Prostate gland (tissue), 2 donors: ENCODE data around the gene ACER2.

Experiments
- CTCF ChIP-seq, 4 experiments: fragments of 200-600 bp in 2 of 4; fragments of 450-650 bp in 2 of 4; sonication (generic) in 2 of 4; IDR thresholded peaks; 1 replicate in 3 of 4; 2 replicates in 1 of 4; pipeline ENCODE4 v1.5.1; 2016 to 2019; ENCODE audit warnings: antibody characterized with exemption in 4 of 4, mild to moderate bottlenecking in 2 of 4, moderate library complexity in 2 of 4
- POLR2A ChIP-seq: fragments of 450-650 bp; IDR thresholded peaks from one replicate; pipeline ENCODE4 v1.6.1; 2016; ENCODE audit warnings: antibody characterized with exemption, mild to moderate bottlenecking
- POLR2AphosphoS5 ChIP-seq: sonication (generic); formaldehyde crosslinking; IDR thresholded peaks from one replicate; pipeline ENCODE4 v1.6.1; 2017; ENCODE audit warnings: antibody characterized with exemption

- TF ChIP-seq CTCF (IDR thresholded peaks at IDR 0.05) = no peak
- no peak for TF ChIP-seq POLR2A
- TF ChIP-seq POLR2AphosphoS5 = no peak
Measured at GRCh38 chr9:19490828-19491227, 82.0 kb downstream of the ACER2 start.
